Measurements from ENCODE around the gene CD27.
A peak's percentile ranks its signal among the peaks of the same experiment; 100 is the strongest.

Gene CD27

DNA sequence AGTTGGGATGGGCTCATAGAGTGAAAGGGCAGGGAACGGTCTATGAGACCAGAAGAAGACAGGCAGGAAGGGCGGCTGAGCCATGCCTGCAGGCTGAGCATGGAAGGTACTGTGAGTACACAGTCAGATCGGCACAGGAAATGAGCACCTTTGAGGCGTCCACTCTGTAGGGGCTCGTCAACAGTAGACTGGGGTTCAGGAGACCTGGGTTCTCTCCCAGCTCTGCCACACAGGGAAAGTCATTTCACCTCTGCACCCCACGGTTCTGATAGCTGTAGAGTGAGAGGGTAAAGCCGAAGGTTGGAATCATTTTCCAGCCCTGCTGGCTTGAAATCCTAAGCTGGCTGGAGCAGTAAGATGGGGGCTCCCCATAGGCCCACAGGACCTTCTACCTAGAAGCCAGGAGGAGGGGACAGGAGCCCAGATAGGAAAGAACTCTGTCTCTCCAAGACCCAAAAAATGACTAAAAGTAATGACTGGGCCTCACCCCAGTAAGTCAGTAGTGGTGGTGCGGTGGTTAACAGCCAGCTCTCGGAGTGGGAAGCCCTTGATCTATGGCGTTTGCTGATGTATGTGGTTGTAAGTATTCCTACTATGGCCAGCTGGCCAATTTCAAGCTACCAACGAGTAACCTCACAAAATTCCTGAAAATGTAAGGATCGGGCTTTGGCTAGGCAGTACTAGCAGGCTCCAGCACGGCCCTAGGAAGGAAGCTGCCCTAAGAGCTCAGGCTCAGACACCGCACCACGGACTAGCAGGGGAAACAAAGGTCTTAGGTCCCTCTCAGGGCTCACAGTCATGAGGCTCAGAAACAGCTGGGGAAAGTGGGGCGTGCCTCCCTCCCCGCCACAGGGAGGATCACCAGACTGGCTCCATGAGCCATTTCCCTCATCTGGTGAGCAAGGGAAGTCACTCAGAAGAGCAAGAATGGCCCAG is 10.3 kb upstream of the CD27 start:
- no peak for DNase-seq (ENCODE audit: low read depth)

GRCh38 chr12:6435961-6436715 is 8.6 kb upstream of the CD27 start:
- no peak for DNase-seq (ENCODE audit: low read depth)

GRCh38 chr12:6437586-6437985 is 7.2 kb upstream of the CD27 start:
- DNase-seq (ENCODE audit: low read depth) = no peak

DNA sequence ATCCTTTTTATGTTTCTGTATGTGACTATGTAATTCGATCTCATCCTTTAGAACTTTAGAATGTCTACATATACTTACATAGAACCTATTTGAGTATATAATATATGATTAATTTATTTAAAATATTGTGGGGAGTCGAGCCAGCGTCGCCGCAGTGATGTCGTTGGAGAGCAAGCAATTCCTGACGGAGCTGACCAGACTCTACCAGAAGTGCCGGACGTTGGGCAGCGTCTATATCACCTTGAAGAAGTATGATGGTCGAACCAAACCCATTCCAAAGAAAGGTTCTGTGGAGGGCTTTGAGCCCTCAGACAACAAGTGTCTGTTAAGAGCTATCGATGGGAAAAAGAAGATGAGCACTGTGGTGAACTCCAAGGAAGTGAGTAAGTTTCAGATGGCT is 6.4 kb upstream of the CD27 start:
- DNase-seq (ENCODE audit: low read depth) = no peak

GRCh38 chr12:6440391-6440790 is 4.4 kb upstream of the CD27 start:
- no peak for DNase-seq (ENCODE audit: low read depth)

DNA sequence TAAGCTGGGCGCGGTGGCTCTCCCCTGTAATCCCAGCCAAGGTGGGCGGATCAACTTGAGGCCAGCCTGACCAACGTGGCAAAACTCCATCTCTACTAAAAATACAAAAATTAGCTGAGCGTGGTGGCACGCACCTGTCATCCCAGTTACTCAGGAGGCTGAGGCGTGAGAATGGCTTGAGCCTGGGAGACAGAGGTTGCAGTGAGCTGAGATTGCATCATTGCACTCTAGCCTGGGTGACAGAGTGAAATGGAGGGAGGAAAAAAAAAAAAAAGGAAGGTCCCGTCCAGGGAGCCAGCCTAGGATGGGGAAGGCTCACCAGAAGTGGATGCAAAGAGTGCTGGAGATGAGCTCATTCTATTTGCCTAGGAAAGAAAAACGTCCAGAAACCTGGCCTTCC is 1.9 kb upstream of the CD27 start:
- DNase-seq (ENCODE audit: low read depth) = no peak

- no peak for DNase-seq (ENCODE audit: low read depth)
Measured at GRCh38 chr12:6443361-6443983, 1.3 kb upstream of the CD27 start.

DNA sequence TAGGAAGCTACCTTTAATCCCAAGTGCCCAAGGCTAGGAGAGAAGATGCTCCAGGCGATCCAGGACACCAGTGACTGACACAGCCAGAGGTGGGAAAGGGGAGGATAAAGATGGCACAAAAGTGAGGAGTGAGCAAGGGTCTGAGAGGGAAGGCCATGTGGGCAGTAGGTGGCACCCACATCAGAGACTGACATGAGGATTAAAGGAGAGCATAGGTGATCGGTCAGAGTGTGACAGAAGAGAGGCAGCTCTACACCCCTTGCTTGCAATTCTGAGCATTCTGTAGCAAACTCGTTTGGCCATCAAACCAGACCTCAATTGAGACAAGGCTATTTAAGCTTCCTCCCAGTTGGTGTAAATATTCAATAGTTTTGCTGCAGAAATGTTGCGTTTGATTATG is 724 bp upstream of the CD27 start:
- DNase-seq (ENCODE audit: low read depth) = no peak

GRCh38 chr12:6450091-6450868 is 5.5 kb downstream of the CD27 start:
- no peak for DNase-seq (ENCODE audit: low read depth)

DNA sequence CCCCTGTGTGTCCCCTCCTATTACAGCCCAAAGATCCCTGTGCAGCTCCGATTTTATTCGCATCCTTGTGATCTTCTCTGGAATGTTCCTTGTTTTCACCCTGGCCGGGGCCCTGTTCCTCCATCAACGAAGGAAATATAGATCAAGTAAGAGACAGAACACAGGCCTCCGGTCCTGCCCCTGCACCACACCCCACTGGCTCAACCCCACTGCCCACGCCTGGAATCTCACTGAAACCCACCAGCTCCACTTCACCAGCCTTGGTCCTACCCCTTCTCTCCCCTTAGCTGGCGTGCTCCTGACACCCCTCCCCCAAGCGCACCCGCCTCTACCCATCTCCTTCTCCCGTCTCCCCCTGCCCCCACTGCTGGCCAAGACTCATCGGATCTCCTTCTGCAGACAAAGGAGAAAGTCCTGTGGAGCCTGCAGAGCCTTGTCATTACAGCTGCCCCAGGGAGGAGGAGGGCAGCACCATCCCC is 6.2 kb downstream of the CD27 start:
- DNase-seq (ENCODE audit: low read depth) = no peak

GRCh38 chr12:6451348-6452244 is 6.8 kb downstream of the CD27 start, which contains the start of gene TAPBPL:
Gene TAPBPL (plus strand): TSS chr12:6452042. CDS start chr12:6452249, 207 bp downstream.
- DNase-seq (ENCODE audit: low read depth) = peak; percentile 85

DNA sequence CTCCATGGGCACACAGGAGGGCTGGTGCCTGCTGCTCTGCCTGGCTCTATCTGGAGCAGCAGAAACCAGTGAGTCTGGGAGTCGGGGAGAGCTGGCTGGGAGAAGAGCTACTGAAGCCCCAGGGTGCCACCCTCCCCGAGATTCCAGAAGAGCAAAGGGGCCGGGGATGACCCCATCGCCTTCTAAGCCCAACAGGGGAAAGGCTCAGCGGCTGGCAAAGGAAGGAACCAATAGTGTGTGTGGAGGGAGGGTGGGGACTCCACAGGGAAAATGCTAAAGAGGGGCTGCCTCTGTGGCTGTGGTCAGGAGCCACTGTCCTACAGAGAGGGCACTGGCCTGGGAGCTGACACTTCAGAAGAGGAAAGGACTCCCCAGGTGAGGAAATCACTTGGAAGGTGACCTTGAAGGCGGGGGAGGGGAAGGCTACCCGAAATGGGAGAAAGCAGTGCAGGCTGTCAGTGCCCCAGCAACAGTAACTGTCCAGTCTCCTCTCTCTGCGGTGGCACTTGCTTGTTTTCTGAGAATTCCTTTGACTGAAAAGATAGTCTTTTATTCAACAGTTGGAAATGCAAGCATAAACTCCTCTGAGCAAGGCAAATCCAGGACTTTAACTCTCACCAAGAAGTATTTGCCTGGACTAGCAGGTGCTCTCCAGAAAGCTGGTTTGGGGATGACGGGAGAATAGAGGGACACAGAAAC is 7.6 kb downstream of the CD27 start:
- DNase-seq (ENCODE audit: low read depth) = peak; percentile 40

GRCh38 chr12:6452944-6453630 is 8.3 kb downstream of the CD27 start:
- DNase-seq (ENCODE audit: low read depth) = no peak

- no peak for DNase-seq (ENCODE audit: low read depth)
Measured at GRCh38 chr12:6457220-6457945, 12.6 kb downstream of the CD27 start.

- DNase-seq (ENCODE audit: low read depth) = no peak
Measured at GRCh38 chr12:6458281-6459003, 13.7 kb downstream of the CD27 start.

DNA sequence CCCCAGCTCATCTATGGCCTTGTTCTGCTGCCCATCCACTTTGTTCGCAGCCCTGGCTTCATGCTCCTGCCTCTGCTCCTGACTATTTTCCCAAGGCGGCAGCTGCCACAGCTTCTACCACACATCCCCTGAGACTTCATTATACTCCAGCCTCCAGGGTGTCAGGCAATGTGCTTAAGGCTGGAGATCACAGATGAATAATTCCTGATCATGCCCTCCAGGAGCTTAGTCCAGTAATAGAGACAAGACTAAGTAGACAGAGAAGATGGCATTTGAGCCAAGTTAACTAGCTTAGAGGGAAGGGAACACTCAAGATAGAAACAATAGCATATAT is 14.2 kb downstream of the CD27 start:
- no peak for DNase-seq (ENCODE audit: low read depth)

DNA sequence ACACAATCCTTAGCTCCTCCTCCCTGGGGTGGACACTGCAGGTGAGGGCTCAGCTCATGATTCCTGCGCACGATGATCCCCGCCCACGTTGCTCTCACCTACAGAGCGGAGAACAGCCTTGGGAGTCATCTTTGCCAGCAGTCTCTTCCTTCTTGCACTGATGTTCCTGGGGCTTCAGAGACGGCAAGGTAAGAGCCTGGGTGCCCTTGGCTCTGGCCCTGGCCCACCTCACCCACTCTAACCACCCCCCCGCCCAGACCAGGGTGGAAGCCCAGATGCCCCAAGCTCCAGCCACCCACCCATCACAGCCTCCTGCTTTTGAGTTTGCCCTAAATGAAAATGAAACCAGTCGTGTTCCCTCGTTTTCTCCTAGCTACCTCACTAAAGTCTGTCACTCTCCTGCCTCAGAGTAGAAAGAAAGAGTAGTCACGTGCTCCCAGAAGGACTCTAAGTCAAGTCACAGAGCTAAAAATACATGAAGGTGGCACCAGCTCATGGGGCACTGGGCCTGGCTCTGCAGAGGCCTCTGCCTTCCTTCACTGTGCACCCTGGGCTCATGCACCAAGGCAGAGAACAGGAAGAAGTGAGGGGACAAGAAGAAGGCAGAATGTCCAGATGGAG is 16.1 kb downstream of the CD27 start:
- DNase-seq (ENCODE audit: low read depth) = no peak
